Activated CD8-positive, alpha-beta T cell treated with anti-CD3 and anti-CD28 coated beads for 36 hours (primary cell): Measurements from ENCODE around the gene HDC. TPM values are rescaled to one million over a fixed set of nuclear protein-coding genes. Genes with fewer than 3 reads are reported as not detected.

Experiments
- ATAC-seq: fragments of 200-7000 bp; cut with Tn5 transposase; one replicate; pipeline ENCODE4 v1.10.0; 2021; ENCODE audit warnings: mild to moderate bottlenecking, moderate library complexity
- CTCF ChIA-PET: fragments of 350-600 bp; sonication (Branson Sonifier 250); formaldehyde crosslinking; loops from one replicate; lab custom pipeline; 2021; ENCODE audit warnings: antibody characterized with exemption; lab: Charles Lee
- POLR2A ChIA-PET: fragments of 350-600 bp; sonication (Branson Sonifier 250); formaldehyde crosslinking; loops from one replicate; lab custom pipeline; 2021; ENCODE audit warnings: antibody characterized with exemption; lab: Charles Lee
- DNase-seq: peaks from one replicate; pipeline ENCODE4 v3.0.0-alpha.2; 2020
- H3K27ac Mint-ChIP-seq: one replicate; pipeline ENCODE4 v1.8.0; 2021; ENCODE audit warnings: mild to moderate bottlenecking, mixed read lengths
- H3K27me3 Mint-ChIP-seq: one replicate; pipeline ENCODE4 v1.8.0; 2021; ENCODE audit warnings: mixed read lengths
- H3K36me3 Mint-ChIP-seq: one replicate; pipeline ENCODE4 v1.8.0; 2021; ENCODE audit warnings: low read depth, mixed read lengths
- H3K4me1 Mint-ChIP-seq: one replicate; pipeline ENCODE4 v1.8.0; 2021; ENCODE audit warnings: low read depth, mixed read lengths
- H3K4me3 Mint-ChIP-seq: one replicate; pipeline ENCODE4 v1.8.0; 2021; ENCODE audit warnings: mild to moderate bottlenecking, moderate library complexity, mixed read lengths
- H3K9me3 Mint-ChIP-seq: one replicate; pipeline ENCODE4 v1.8.0; 2021; ENCODE audit warnings: mixed read lengths
- intact Hi-C: fragments of 100-400 bp; cut with micrococcal nuclease; formaldehyde crosslinking; loops from one replicate; pipeline ENCODE4 v1.10.0; 2022
- total RNA-seq, 2 experiments: library from RNA; stranded (reverse); gene quantifications; one replicate each; pipeline ENCODE4 v1.2.3, GENCODE V29; 2021
- TF ChIP-seq, protein P1 (sequence below): fragments of 200-600 bp; IDR thresholded peaks from one replicate; pipeline ENCODE4 v1.8.0; 2022; ENCODE audit warnings: antibody characterized with exemption, mild to moderate bottlenecking

HDC gene
- total RNA-seq, 2 experiments from 2014 or later = not detected

DNA sequence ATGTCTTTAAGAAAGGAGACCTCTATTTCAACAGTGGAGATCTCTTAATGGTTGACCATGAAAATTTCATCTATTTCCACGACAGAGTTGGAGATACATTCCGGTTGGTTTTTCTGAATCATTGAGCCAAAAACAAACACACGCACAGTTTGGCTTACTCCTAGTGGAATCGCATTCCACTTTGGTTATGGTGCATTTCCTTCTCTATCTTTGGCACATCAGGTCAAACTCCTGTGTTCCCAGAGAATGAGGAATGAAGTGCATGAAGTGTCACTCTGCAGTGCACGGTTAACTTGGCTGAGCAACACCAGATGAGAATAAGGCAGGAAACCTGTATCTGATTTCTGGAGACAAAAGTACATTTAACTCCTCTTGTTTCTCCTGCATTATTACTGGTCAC is 38.5 kb downstream of the HDC start:
- intact Hi-C loops = no loop called here
- Mint-ChIP-seq H3K9me3 (no peaks in the 10 kb centered on the region), H3K27ac (no peak overlapping the region), H3K36me3 (peaks cover 1% of the 10 kb centered on the region), H3K4me1 (no peaks in the 10 kb centered on the region), H3K27me3 (no peaks in the 10 kb centered on the region), H3K4me3 (no peak overlapping the region)
- no peak for DNase-seq
- ChIA-PET POLR2A (no interaction called here), CTCF (no interaction called here)
- TF ChIP-seq, protein P1, sequence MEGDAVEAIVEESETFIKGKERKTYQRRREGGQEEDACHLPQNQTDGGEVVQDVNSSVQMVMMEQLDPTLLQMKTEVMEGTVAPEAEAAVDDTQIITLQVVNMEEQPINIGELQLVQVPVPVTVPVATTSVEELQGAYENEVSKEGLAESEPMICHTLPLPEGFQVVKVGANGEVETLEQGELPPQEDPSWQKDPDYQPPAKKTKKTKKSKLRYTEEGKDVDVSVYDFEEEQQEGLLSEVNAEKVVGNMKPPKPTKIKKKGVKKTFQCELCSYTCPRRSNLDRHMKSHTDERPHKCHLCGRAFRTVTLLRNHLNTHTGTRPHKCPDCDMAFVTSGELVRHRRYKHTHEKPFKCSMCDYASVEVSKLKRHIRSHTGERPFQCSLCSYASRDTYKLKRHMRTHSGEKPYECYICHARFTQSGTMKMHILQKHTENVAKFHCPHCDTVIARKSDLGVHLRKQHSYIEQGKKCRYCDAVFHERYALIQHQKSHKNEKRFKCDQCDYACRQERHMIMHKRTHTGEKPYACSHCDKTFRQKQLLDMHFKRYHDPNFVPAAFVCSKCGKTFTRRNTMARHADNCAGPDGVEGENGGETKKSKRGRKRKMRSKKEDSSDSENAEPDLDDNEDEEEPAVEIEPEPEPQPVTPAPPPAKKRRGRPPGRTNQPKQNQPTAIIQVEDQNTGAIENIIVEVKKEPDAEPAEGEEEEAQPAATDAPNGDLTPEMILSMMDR = no peak
- ATAC-seq = no peak

DNA sequence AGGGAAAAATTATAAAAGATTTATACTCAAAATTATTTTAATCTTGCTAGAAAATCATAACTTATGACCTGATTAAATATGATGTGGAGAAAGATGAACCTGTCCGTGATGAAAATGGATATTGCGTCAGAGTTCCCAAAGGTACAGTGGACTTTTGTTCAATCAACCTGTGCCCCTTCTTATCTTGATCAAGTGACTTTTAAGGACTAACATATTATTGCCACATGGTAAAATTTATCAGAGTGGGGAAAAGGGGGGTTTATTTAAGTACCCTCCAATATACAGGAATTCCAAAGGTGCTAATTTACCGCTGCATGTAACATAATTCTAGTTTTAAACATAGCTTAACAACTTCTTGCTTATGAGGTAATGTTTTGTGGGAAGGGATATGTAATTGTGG is 39.6 kb downstream of the HDC start:
- Mint-ChIP-seq H3K36me3 (peaks cover 1% of the 10 kb centered on the region), H3K4me1 (no peaks in the 10 kb centered on the region), H3K27me3 (no peaks in the 10 kb centered on the region), H3K9me3 (no peaks in the 10 kb centered on the region), H3K27ac (no peak overlapping the region), H3K4me3 (no peak overlapping the region)
- TF ChIP-seq, protein P1 = no peak
- DNase-seq (no peak), ATAC-seq (no peak)
- ChIA-PET POLR2A (interaction anchor here (0.6 kb wide), 1 partner anchor 81 kb away, joined by 3 read pairs; no protein-coding TSS in a partner anchor), CTCF (no interaction called here)
- intact Hi-C loops = no loop called here

- Mint-ChIP-seq H3K4me1 (peaks cover under 1% of the 10 kb centered on the region), H3K36me3 (no peaks in the 10 kb centered on the region), H3K9me3 (no peaks in the 10 kb centered on the region), H3K27ac (no peak overlapping the region), H3K27me3 (no peaks in the 10 kb centered on the region), H3K4me3 (no peak overlapping the region)
- TF ChIP-seq, protein P1 = no peak
- intact Hi-C loops = no loop called here
- CTCF ChIA-PET = no interaction called here
- POLR2A ChIA-PET = no interaction called here
- DNase-seq = no peak
- no peak for ATAC-seq
Observed at GRCh38 chr15:50225057-50225456, 40.5 kb downstream of the HDC start.

DNA sequence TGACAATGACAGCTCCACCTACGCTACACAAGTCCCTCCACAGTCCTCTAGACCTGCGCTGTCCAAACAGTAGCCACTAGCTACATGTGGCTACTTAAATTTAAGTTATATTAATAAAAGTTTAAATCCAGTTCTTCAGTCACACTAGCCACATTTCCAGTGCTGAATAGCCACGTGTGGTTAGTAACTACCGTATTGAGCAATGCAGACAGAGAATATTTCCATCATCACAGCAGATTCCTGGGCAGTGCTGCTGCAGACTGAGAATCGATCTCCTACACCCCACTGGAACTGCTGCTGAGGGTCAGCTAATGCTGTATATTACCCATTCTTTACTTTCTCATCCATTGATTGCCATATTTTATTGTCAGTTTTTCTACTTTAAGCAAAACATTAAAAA is 40.9 kb downstream of the HDC start:
- Mint-ChIP-seq H3K27me3 (no peaks in the 10 kb centered on the region), H3K27ac (no peak overlapping the region), H3K36me3 (no peaks in the 10 kb centered on the region), H3K4me3 (no peak overlapping the region), H3K9me3 (no peaks in the 10 kb centered on the region), H3K4me1 (peaks cover 5% of the 10 kb centered on the region)
- CTCF ChIA-PET = no interaction called here
- DNase-seq (no peak), ATAC-seq (no peak)
- POLR2A ChIA-PET = no interaction called here
- TF ChIP-seq, protein P1 = no peak
- intact Hi-C loops = no loop called here

DNA sequence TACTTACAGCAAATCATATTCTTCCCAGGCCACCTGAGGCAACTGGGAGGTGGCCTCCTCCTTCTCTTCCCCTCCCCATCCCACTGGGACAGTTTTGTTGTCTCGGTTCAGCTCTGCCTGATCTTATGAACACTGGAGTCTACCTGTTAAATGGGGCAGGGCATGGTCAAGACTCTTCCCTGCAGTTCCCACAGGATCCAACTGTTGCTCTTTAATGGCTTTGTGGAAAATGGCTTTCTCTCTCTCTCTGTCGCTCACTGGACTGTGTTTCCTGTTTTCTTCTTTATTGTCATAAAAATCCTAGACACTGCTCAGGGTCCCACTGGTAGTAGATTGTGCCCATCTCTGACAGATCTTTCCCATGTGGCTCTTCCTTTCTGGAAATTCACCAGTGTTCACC is 43.3 kb downstream of the HDC start:
- no peaks in the 10 kb centered on the region for H3K27me3 Mint-ChIP-seq
- DNase-seq (no peak), ATAC-seq (no peak)
- H3K9me3 Mint-ChIP-seq = no peaks in the 10 kb centered on the region
- no peak overlapping the region for H3K4me3 Mint-ChIP-seq
- H3K4me1 Mint-ChIP-seq = peaks cover 10% of the 10 kb centered on the region
- POLR2A ChIA-PET = no interaction called here
- CTCF ChIA-PET = interaction anchor here (0.9 to 1.2 kb wide), 2 partner anchors 13 to 18 kb away, joined by 3 read pairs; no protein-coding TSS in a partner anchor
- TF ChIP-seq, protein P1 = no peak
- H3K36me3 Mint-ChIP-seq = no peaks in the 10 kb centered on the region
- no peak overlapping the region for H3K27ac Mint-ChIP-seq
- intact Hi-C loops = no loop called here
